Cerebellar nuclear complex (tissue), 1 donor: ENCODE data around the gene PLXNA2.

Experiments
- DNase-seq, 2 experiments: peaks; one replicate each; lab custom pipeline; 2025; lab: John Stamatoyannopoulos, UW

The PLXNA2 gene

GRCh38 chr1:208242146-208242545, 2.0 kb downstream of the PLXNA2 start:
- no peak for DNase-seq

DNA sequence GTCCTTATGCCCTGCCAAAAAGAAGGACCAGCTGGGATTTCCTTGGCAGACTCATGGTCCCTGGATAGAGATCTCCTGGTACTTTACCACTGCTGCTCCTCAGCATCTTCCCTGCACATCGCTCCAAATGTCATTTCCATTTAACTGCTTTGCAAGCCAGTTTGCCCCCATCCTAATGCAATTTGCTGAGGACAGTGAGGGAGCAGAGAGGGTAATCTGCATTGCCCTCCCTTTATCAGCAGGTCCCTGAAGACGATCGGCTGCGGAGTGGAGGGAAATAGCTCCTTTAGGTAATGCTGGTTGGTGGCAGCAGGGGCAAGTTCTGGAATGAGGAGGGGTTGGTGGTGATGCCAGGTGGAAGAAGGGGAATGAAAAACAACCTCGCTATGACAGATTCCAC, 2.7 kb downstream of the PLXNA2 start:
- no peak for DNase-seq

- no peak for DNase-seq
Observed at GRCh38 chr1:208240662-208241355, 3.4 kb downstream of the PLXNA2 start.

GRCh38 chr1:208239473-208240381, 4.5 kb downstream of the PLXNA2 start:
- no peak for DNase-seq

DNA sequence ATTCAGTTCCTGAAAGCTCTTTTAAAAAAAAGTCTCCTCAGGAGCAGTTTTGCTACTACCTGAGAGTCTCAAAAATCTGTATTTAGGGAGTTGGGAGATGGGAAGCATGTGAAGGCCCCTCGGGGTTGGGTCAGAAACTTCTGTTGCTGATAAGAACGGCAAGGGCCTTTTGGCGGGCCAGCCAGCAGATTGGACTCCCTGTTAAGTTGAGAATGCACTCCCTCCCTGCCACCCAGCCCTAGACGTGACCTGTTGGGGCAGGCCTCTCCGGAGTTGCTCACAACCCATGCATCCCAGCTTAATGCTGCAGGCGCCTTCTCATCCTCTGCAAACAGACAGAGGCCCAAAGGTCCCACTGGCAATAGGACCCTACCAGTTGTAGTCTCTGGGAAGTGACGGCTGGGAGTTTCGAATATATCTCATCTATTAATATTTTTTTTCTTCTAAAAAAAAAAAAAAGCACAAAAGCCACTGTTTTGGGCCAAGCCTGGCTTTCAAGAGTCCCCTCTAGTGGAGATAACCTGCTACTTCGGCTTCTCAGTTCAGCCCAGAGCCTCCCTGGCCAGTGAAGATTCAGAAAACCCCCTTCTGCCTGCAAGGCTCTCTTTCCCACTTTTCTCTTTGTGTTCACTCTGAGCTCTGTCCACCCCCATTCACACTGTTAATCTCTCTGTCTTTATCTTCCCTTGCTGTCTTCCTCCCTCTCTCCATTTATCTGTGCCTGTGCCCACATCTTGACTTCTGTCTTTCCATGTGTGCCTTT, 5.3 kb downstream of the PLXNA2 start:
- DNase-seq: peak in 1 of 2 experiments; percentile 34

- no peak for DNase-seq
Observed at GRCh38 chr1:208237241-208237640, 6.9 kb downstream of the PLXNA2 start.

DNA sequence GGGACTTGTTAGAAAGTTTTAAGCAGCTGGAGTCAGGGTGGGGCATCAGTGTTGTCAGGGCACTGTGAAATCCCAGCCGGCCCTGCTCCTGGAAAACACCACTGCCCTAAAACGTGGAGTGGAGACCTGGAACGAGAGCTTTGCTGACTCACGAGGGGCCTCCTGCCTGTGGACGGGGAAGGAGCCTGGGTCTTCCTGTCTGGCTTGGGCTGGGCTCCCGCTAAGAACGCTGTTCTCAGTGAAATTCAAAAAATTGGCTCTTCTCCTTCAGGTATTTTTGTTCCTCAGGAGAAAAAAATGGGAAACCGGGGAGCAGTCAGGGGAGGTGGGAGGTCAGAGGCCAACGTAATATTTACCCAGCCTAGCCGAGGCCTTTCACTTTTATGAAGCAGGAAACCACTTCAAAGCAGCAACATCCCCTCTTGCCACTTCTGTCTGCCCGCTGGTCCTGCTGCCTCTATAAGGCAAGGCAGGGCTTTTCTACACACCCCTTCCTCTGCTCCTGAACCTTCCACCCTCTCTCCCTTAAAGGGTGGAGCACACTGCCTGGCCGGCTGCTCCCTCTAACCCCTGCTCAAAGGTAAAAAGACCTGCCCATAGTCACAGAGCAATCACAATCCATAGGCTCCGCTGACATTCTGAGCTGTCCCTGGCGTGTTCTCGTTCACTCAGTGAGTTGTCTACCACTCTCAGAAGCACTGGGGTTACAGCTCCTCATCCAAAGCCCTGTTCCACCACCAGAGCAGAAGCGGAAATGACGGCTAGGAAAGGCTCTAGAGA, 8.0 kb downstream of the PLXNA2 start:
- DNase-seq: no peak

- DNase-seq: no peak
Observed at GRCh38 chr1:208235356-208235981, 8.7 kb downstream of the PLXNA2 start.

- no peak for DNase-seq
Observed at GRCh38 chr1:208234721-208235120, 9.5 kb downstream of the PLXNA2 start.

DNA sequence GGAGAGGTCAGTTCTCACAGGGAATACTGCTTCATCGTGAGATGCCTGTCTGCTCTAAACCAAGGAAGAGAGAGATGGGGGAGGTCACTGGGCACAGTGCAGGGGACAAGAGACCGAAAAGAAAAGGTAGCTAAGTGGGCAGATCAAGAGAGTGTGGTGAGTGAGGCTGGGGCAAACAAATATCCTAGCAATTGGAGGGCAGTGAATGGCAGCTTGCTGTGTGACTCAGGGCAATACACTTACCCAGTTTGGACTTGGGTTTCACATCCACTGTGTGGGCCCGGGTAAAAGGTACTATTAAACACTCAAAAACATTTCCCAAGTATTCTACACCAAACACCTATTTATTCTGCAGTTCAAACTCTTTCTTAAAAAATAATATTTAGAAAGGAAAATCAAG, 10.2 kb downstream of the PLXNA2 start:
- DNase-seq: no peak

GRCh38 chr1:208233546-208233945, 10.6 kb downstream of the PLXNA2 start:
- DNase-seq: no peak

DNA sequence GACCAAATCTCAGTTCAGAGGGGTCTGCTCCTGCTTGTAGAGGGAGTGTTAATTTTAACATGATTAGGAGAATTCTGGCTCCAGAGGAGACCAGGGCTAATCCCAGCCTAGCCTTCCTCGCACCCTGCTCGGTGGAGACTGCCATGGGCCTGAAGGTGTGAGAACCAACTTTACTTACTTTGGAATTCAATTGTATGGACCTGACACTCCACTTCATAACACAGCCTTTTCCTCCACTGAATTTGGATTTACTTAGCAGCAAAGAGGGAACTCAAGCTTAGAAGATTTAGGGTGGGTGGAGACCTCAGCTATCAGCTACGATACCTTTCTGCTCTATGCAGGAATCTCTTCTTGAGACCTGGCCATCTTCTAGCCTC, 11.5 kb downstream of the PLXNA2 start:
- DNase-seq: no peak

- no peak for DNase-seq
Observed at GRCh38 chr1:208231881-208232661, 12.1 kb downstream of the PLXNA2 start.

DNA sequence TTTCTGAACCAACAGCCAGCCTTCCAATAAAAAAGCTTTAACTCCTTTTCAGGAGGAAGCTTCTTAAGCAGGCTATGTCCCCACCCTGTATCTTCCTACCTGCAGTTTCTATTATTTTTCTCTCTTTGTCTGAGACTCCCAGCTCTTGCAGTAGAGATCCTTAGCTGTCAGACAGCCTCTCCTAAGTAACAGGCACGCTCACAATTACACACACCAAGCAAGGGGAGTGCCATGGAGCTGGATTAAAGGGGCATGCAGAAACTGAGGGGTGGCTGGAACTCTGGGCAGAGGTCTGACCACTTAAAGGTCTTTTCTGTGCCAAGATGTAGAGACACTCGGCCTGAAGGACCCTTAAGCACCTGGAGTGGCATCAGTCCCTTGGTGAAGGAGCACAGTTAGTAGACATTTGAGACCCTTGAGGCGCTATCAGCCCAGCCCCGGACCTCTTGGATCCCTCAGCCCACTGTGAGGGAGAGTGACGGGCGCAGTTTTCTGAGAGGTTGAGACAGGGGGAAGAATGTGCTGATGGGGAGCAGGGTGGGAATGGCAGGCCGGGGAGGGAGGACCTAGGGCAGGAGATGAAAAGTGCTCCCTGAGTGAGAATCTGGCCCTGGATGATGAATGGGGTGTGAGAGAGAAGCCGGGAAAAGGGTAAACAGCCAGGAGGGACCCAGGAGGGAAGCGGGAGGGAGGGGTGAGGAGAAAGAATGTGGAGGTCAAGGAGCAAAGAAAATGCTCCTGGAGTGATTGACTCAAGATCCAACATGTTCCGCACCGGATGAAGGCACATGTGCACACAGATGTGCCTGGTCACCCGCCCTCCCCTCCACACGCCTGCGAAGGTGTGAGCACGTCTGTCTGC, 13.3 kb downstream of the PLXNA2 start:
- no peak for DNase-seq

GRCh38 chr1:208228550-208228949, 15.6 kb downstream of the PLXNA2 start:
- DNase-seq: no peak

DNA sequence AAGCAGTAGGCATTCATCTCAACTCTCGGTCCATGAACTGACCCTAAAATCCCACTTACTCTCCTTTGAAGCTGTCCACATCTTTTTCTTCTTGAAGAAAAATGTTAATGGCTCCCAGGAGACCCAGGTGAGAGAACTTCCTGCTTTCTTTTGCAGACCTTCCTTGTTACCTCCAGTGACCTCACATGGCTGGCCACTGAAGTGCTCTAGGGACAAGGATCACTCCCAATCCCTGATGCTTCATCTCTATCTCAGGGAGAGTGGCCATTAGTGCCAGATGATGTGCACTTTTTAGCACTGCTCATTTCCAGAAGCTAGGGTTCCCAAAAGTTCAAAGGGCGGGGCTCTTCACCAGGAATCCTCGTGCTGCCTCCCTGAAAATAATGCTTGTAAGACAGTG, 16.2 kb downstream of the PLXNA2 start:
- no peak for DNase-seq

DNA sequence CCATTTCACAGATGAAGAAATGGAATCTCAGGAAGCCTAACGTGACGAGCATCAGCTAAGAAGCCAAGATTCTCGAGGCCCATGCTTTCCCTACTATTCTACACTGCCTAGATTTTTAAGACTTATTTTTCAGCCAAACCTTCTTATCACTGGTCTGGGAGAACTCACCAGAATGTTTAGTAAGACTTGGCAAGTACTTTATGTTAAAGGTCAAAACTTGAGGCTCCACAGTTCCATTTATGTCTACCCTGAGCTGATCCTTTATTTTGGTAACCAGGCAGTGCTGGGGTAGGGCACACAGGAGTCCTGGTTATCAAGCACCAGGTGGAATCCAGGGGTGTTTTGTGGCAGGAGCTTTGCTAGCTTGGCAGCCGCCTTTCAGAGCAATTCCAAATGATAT, 16.8 kb downstream of the PLXNA2 start:
- no peak for DNase-seq

- no peak for DNase-seq
Observed at GRCh38 chr1:208225954-208226937, 17.9 kb downstream of the PLXNA2 start.
